Putamen (tissue), 1 donor: Measurements from ENCODE around the gene ZNF862.
"Not testable (repeated sequence)": the region's sequence is repeated elsewhere in the genome, so short reads cannot be mapped to it uniquely, and the experiment has no call there.

ENCODE experiments used
- DNase-seq: peaks from one replicate; pipeline ENCODE4 v3.0.0-alpha.2; 2016; ENCODE audit warnings: low spot score

The ZNF862 gene

GRCh38 chr7:149880638-149881311 is 42.6 kb downstream of the ZNF862 start:
- DNase-seq, result peak; percentile 84

- no peak for DNase-seq
These were observed 43.4 kb downstream of the ZNF862 start for GRCh38 chr7:149881328-149882247.

- peak; percentile 77 for DNase-seq
These were observed 44.3 kb downstream of the ZNF862 start for GRCh38 chr7:149882248-149883047.

- no peak for DNase-seq
These were observed 44.9 kb downstream of the ZNF862 start for GRCh38 chr7:149883048-149883438.

DNA sequence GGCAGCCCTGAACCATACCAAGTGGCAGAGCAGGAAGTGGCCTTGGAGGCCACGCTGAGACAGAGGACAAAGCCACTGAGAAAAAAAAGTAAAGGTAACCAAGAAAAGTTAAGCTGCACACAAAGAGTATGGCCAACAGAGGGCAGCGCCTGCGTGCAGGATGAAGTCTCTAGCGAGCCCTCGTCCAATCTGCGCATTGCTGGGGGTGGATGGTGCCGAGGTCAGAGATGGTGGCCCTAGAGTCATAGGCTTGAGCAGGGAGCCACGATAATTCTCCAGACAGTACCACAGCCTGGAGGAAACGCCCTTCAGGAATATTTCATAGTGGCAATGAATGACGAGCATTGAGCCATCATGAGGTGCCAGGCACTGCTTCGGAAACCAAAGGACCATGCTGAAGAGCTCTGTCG is 45.3 kb downstream of the ZNF862 start:
- peak; percentile 77 for DNase-seq

DNA sequence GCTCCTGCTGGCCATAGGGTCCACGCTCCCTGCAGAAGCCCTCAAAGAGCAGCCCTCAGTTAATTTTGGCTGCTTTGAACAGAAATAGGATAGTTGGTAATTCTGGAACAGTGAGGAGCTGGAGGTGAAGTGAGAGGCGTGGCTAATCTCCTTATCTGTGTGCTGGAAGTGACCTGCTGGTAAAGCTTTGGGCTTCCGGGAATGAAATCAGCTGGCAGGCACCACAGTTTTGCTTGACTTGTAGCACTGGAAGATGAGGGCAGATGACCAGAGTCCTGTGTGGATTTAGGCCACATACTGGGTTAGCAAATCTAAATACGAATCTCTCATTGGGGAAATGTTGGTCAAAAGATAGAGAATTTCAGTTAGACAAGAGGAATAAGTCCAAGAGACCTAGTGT is 45.8 kb downstream of the ZNF862 start:
- DNase-seq, result no peak

- DNase-seq, result no peak
These were observed 46.4 kb downstream of the ZNF862 start for GRCh38 chr7:149884541-149884940.

DNA sequence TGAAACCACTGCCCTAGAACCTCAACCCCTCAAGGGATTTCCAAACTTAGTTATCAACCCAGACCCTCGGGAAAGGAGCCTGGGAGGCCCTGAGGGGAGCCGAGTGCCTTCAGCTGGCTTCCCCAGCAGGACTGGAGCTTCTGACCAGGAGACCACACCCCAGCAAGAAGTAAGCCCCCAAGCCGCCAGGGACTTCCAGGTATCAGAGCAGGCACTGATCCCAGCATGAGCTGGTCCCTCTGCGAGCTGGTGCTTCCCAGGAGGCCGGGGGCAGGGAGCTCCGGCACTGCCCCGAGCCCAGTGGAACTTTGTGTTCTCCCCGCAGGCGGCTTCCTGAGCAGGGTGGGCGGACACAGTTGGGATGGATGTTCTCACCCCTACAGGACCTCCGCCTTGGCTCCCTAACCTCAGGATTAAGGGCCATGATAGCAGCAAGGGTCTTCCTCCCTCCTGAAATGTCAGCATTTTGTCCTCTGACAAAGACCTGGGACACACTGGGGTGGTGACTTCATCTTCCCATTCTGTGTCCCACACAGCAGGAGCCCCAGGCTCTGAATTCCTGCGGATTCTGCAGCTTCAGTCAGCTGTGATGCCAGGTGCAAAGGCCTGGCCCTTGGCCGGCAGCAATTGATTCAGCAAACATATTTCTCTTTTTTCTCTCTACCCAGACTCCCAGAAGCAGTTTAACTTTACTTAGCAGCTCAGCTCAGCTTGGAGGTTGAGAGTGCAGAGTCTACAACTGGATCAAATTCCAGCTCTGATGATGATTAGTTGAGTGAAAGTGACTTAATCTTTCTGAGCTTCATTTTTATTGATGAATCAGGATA is 47.2 kb downstream of the ZNF862 start:
- DNase-seq, result no peak

- no peak for DNase-seq
These were observed 47.8 kb downstream of the ZNF862 start for GRCh38 chr7:149886018-149886415.

- no peak for DNase-seq
These were observed 49.1 kb downstream of the ZNF862 start for GRCh38 chr7:149887311-149887710.

- DNase-seq, result not testable (repeated sequence)
These were observed 52.5 kb downstream of the ZNF862 start for GRCh38 chr7:149890715-149891114.

DNA sequence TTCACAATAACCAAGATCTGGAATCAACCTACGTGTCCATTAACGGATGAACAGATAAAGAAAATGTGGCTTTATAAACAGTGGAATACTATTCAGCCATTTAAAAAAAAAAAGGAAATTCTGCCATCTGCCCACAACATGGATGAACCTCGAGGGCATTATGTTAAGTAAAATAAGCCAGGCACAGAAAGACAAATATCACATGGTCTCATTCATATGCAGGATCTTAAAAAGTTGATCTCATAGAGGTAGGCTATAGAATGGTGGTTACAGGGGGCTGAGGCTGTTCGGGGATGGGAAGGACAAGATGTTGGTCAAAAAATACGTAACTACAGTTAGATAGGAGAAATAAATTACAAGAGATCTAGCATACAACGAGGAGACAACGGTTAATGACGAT is 56.8 kb downstream of the ZNF862 start:
- not testable (repeated sequence) for DNase-seq

DNA sequence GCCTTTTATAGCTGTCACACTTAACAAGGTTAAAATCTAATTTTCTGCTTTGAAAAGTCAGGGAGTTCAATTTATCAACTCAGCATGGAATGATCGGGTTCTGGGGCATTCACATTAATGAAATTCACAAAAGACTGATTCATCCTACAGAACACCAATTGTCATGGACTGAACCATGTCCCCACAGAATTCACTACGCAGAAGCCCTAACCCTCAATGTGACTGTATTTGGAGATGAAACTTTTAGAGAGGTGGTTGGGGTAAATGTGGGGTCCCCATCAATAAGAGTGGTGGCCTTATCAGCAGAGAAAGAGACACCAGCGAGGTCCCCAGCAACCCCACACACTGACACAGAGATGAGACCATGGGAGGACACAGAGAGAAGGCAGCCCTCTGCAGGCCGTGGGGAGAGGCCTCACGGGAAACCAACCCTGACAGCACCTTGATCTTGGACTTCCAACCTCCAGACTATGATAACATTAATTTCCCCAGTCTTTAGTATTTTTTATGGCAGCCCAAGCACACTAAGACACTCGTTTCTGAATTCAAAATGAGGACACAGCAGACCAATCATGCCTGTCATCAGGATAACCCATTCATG is 69.7 kb downstream of the ZNF862 start:
- DNase-seq, result not testable (repeated sequence)

GRCh38 chr7:149910219-149910618 is 72.0 kb downstream of the ZNF862 start:
- DNase-seq, result not testable (repeated sequence)

- not testable (repeated sequence) for DNase-seq
These were observed 74.0 kb downstream of the ZNF862 start for GRCh38 chr7:149912126-149912525.
